Measurements from ENCODE around the gene C2CD4D. TPM values are rescaled to one million over a fixed set of nuclear protein-coding genes. Genes with fewer than 3 reads are reported as not detected.
"Not testable (repeated sequence)": the region's sequence is repeated elsewhere in the genome, so short reads cannot be mapped to it uniquely, and the experiment has no call there.

C2CD4D gene
- total RNA-seq, 2 experiments from 2014 or later: 3.0 to 3.7 TPM

- Mint-ChIP-seq H3K36me3 (ENCODE audit: low read depth) (peaks cover 27% of the 10 kb centered on the region), H3K9me3 (no peaks in the 10 kb centered on the region), H3K4me1 (peaks cover 16% of the 10 kb centered on the region), H3K4me3 (no peak overlapping the region), H3K27ac (no peak overlapping the region), H3K27me3 (no peaks in the 10 kb centered on the region)
- DNase-seq: no peak
- POLR2A ChIA-PET: interaction anchor here (0.8 to 1.4 kb wide), 3 partner anchors 10 to 108 kb away, joined by 3 to 7 read pairs (median 3); partner anchors contain the start of gene MRPL9
- CTCF ChIA-PET: interaction anchor here (1.2 kb wide), 1 partner anchor 130 kb away, joined by 3 read pairs; no protein-coding TSS in a partner anchor
Observed at GRCh38 chr1:151871284-151872030, 31.8 kb upstream of the C2CD4D start.

- POLR2A ChIA-PET: no interaction called here
Observed at GRCh38 chr1:151868486-151868885, 28.9 kb upstream of the C2CD4D start.

DNA sequence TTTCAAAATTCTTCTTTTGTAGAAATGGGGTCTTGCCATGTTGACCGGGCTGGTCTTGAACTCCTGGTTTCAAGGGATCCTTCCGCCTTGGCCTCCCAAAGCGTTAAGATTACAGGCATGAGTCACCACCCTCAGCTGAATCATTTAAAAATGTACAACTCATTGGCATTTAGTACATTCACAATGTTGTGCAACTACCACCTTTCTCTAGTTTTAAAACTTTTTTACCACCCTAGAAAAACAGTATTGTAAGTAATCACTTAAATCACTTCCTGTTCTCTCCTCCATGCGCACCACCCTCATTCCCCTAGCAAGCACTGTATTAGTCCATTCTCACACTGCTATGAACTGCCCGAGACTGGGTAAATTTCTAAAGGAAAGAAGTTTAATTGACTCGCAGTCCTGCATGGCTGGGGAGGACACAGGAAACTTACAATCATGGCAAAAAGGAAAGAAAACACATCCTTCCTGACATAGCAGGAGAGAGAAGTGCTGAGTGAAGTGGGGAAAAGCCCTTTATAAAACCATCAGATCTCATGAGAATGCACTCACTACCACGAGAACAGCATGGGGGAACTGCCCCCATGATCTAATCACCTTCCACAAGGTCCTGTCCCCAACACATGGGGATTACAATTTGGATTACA, 28.3 kb upstream of the C2CD4D start:
- Mint-ChIP-seq H3K9me3 (no peaks in the 10 kb centered on the region), H3K4me3 (no peak overlapping the region), H3K4me1 (peaks cover 6% of the 10 kb centered on the region), H3K36me3 (ENCODE audit: low read depth) (peaks cover 1% of the 10 kb centered on the region), H3K27me3 (no peaks in the 10 kb centered on the region), H3K27ac (no peak overlapping the region)
- ChIA-PET POLR2A (no interaction called here), CTCF (interaction anchor here (1.2 kb wide), 1 partner anchor 133 kb away, joined by 3 read pairs; no protein-coding TSS in a partner anchor)
- no peak for DNase-seq

More at GRCh38 chr1:151868486-151868885, 28.9 kb upstream of the C2CD4D start:
- H3K27me3 Mint-ChIP-seq: no peaks in the 10 kb centered on the region
- DNase-seq: no peak
- H3K4me1 Mint-ChIP-seq: peaks cover 6% of the 10 kb centered on the region
- H3K4me3 Mint-ChIP-seq: no peak overlapping the region
- H3K9me3 Mint-ChIP-seq: no peaks in the 10 kb centered on the region
- no peak overlapping the region for H3K27ac Mint-ChIP-seq
- H3K36me3 Mint-ChIP-seq (ENCODE audit: low read depth): peaks cover 7% of the 10 kb centered on the region
- CTCF ChIA-PET: interaction anchor here (1.2 kb wide), 1 partner anchor 133 kb away, joined by 3 read pairs; no protein-coding TSS in a partner anchor

- Mint-ChIP-seq H3K27ac (no peak overlapping the region), H3K27me3 (no peaks in the 10 kb centered on the region), H3K4me1 (peaks cover 6% of the 10 kb centered on the region), H3K9me3 (no peaks in the 10 kb centered on the region), H3K36me3 (ENCODE audit: low read depth) (no peaks in the 10 kb centered on the region), H3K4me3 (no peak overlapping the region)
- POLR2A ChIA-PET: no interaction called here
- CTCF ChIA-PET: no interaction called here
- no peak for DNase-seq
Observed at GRCh38 chr1:151867321-151867720, 27.7 kb upstream of the C2CD4D start.

DNA sequence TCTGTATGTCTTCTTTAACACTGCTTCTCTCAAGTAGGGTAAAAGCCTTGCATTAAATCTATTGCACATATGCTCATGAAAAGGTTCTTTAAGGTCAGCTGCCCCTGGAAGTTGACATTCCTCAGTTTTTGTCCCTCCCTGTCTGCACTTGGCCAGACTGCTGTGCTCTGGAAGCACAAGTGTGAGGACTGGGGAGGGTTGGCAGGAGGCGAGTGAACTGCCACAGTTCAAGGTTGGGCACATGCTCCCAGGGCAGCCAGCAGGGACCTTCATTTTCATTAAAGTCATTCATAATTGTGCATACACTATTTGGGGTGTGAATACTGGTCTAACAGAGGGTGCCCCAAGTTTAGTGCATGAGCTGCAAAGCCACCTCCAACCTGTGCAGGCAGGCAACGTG, 24.8 kb upstream of the C2CD4D start:
- no peak overlapping the region for H3K27ac Mint-ChIP-seq
- H3K4me1 Mint-ChIP-seq: peaks cover 6% of the 10 kb centered on the region
- DNase-seq: no peak
- H3K36me3 Mint-ChIP-seq (ENCODE audit: low read depth): no peaks in the 10 kb centered on the region
- H3K9me3 Mint-ChIP-seq: no peaks in the 10 kb centered on the region
- H3K4me3 Mint-ChIP-seq: no peak overlapping the region
- CTCF ChIA-PET: interaction anchor here (1.2 kb wide), 1 partner anchor 27 kb away, joined by 3 read pairs; no protein-coding TSS in a partner anchor
- H3K27me3 Mint-ChIP-seq: no peaks in the 10 kb centered on the region
- POLR2A ChIA-PET: no interaction called here

DNA sequence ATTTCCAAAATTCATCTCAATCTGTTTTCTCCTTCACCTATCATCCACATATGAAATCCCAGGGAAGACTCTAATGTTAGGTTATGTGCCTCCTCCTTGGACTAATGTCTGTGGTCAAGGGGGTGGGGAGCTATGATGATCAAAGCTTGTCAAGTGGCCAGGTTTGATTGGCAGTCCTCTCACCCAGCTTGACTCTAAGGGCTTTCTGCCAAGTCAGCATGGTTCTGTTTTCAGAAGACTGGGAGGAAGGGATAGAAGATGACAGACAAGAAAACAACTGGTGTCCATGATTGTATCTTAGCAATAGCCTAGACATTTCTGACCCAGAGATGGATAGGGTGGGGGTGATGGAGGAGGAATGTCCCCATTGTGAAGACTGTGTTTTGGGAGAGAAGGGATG, 23.0 kb upstream of the C2CD4D start:
- H3K4me1 Mint-ChIP-seq: no peaks in the 10 kb centered on the region
- H3K4me3 Mint-ChIP-seq: no peak overlapping the region
- CTCF ChIA-PET: no interaction called here
- no peaks in the 10 kb centered on the region for H3K27me3 Mint-ChIP-seq
- H3K9me3 Mint-ChIP-seq: no peaks in the 10 kb centered on the region
- no peak for DNase-seq
- H3K36me3 Mint-ChIP-seq (ENCODE audit: low read depth): no peaks in the 10 kb centered on the region
- POLR2A ChIA-PET: no interaction called here
- H3K27ac Mint-ChIP-seq: no peak overlapping the region

DNA sequence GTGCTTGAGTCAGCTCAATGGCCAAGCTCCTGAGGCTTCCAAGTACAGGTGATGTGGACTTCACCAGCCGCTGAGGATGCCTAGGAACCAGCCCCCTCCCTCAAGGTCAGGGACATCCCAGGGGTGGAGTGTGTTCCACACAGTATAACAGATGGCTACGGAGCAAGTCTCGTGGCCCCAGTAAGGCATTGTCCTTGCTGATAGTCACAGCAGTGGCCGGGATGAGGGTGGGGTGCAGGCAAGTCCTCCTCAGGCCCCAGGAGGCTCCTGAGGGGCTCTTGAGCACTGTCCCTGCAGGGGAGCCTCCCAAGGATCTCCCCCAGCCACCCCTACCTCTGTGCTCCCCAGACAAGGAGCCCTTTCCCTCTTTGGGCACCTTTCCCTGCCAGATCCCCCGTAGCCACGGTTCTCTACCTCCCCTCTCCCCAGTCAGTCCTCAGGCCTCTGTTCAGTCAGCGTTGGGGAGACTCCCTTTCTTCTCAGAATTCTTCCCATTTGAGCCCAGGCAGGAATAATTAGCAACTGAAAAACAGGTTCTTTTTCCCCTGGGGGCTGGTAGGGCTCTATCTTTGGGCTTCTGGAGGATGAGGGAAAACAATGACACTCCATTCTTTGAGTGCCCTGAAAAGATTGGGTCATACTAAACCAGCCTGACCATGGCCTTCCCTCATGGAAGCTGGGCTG, 21.0 kb upstream of the C2CD4D start:
- no peaks in the 10 kb centered on the region for H3K27me3 Mint-ChIP-seq
- no peaks in the 10 kb centered on the region for H3K4me1 Mint-ChIP-seq
- CTCF ChIA-PET: no interaction called here
- H3K9me3 Mint-ChIP-seq: no peaks in the 10 kb centered on the region
- POLR2A ChIA-PET: no interaction called here
- DNase-seq: no peak
- peaks cover 3% of the 10 kb centered on the region for H3K36me3 Mint-ChIP-seq (ENCODE audit: low read depth)
- no peak overlapping the region for H3K27ac Mint-ChIP-seq
- H3K4me3 Mint-ChIP-seq: no peak overlapping the region

GRCh38 chr1:151859891-151860293, 20.3 kb upstream of the C2CD4D start:
- H3K27ac Mint-ChIP-seq: no peak overlapping the region
- CTCF ChIA-PET: no interaction called here

DNA sequence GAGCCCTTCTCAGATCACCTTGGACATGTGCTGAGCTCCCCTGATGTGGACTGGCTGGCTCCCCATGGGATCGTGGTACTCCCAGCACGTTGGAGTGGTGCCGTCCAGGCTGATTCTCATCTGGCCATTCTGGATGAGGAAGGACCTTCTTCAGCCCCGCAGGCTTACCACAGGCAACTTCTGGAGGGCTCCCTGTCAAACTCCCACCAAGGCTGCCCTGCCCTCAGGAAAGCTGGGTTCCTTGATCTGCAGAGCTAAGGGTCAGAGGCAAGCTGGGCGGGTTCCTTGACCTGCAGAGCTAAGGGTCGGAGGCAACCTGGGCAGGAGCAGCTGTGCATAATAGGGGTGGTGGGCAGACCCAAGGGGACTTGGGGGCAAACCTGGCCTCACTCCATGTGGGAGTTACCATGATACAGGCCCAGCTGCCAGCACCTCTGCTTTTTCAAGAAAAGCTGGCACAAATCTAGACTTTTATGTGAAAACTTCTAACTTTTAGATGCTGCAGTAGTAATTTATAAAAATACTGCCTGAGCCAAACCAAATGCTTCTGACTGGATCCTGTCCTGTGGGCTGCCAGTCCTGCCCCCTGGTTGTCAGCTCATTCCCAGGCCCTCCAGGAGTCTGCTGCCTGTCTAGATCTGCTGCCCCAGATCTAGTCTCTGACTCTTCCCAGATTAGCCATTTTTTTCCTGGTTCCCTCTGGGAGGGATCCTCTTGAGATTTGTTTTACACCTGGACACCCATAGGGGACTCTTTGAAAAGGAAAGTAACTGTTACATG, 19.5 kb upstream of the C2CD4D start:
- Mint-ChIP-seq H3K27ac (no peak overlapping the region), H3K27me3 (no peaks in the 10 kb centered on the region), H3K4me1 (no peaks in the 10 kb centered on the region), H3K9me3 (no peaks in the 10 kb centered on the region), H3K4me3 (no peak overlapping the region), H3K36me3 (ENCODE audit: low read depth) (peaks cover 3% of the 10 kb centered on the region)
- ChIA-PET POLR2A (interaction anchor here (0.9 to 2.5 kb wide), 3 partner anchors 11 to 21 kb away, joined by 3 to 17 read pairs (median 4); partner anchors contain the start of gene C2CD4D), CTCF (interaction anchor here (1.1 to 1.8 kb wide), 3 partner anchors 10 to 143 kb away, joined by 3 to 5 read pairs (median 5); no protein-coding TSS in a partner anchor)
- no peak for DNase-seq

More at GRCh38 chr1:151859891-151860293, 20.3 kb upstream of the C2CD4D start:
- Mint-ChIP-seq H3K4me3 (no peak overlapping the region), H3K36me3 (ENCODE audit: low read depth) (peaks cover 3% of the 10 kb centered on the region), H3K27me3 (no peaks in the 10 kb centered on the region), H3K9me3 (no peaks in the 10 kb centered on the region), H3K4me1 (no peaks in the 10 kb centered on the region)
- DNase-seq: no peak
- POLR2A ChIA-PET: interaction anchor here (2.5 kb wide), 1 partner anchor 12 kb away, joined by 17 read pairs; no protein-coding TSS in a partner anchor

- CTCF ChIA-PET: interaction anchor here (0.6 to 1.8 kb wide), 5 partner anchors 10 to 703 kb away, joined by 3 to 5 read pairs (median 3); no protein-coding TSS in a partner anchor
Observed at GRCh38 chr1:151858030-151858746, 18.6 kb upstream of the C2CD4D start.

GRCh38 chr1:151855933-151856332, 16.3 kb upstream of the C2CD4D start:
- no peak overlapping the region for H3K4me3 Mint-ChIP-seq
- CTCF ChIA-PET: no interaction called here
- H3K27me3 Mint-ChIP-seq: no peaks in the 10 kb centered on the region
- H3K27ac Mint-ChIP-seq: no peak overlapping the region
- no peaks in the 10 kb centered on the region for H3K4me1 Mint-ChIP-seq
- no peak for DNase-seq
- no peaks in the 10 kb centered on the region for H3K9me3 Mint-ChIP-seq
- POLR2A ChIA-PET: interaction anchor here (1.0 to 1.3 kb wide), 3 partner anchors 16 to 25 kb away, joined by 3 read pairs; no protein-coding TSS in a partner anchor
- H3K36me3 Mint-ChIP-seq (ENCODE audit: low read depth): peaks cover 8% of the 10 kb centered on the region

More at GRCh38 chr1:151858030-151858746, 18.6 kb upstream of the C2CD4D start:
- Mint-ChIP-seq H3K4me1 (no peaks in the 10 kb centered on the region), H3K4me3 (no peak overlapping the region), H3K27me3 (no peaks in the 10 kb centered on the region), H3K27ac (no peak overlapping the region), H3K36me3 (ENCODE audit: low read depth) (peaks cover 3% of the 10 kb centered on the region), H3K9me3 (no peaks in the 10 kb centered on the region)
- POLR2A ChIA-PET: interaction anchor here (0.7 to 2.5 kb wide), 4 partner anchors 10 to 20 kb away, joined by 3 to 17 read pairs (median 4); partner anchors contain the start of gene C2CD4D
- no peak for DNase-seq

DNA sequence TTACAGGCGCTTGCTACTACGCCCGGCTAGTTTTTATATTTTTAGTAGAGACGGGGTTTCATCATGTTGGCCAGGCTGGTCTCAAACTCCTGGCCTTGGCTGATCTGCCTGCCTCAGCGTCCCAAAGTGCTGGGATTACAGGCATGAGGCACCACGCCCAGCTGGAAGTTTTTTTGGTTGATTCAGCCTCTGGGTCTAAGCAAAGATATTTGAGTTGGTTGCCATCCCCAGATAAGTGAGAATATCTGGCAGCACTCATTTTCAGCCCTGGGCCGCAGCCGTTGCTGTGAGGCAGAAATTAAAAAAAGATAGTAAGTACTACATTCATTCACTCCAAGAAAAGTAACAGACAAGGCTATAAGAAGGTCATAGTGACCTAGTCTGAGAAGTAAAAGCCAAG, 15.9 kb upstream of the C2CD4D start:
- H3K4me3 Mint-ChIP-seq; H3K27ac Mint-ChIP-seq; DNase-seq; H3K9me3 Mint-ChIP-seq; H3K4me1 Mint-ChIP-seq; CTCF ChIA-PET; H3K27me3 Mint-ChIP-seq; H3K36me3 Mint-ChIP-seq (ENCODE audit: low read depth): not testable (repeated sequence)
- POLR2A ChIA-PET: interaction anchor here (0.8 to 1.3 kb wide), 3 partner anchors 15 to 34 kb away, joined by 3 read pairs; no protein-coding TSS in a partner anchor

Measured in activated CD4-positive, alpha-beta memory T cell treated with anti-CD3 and anti-CD28 coated beads, Interleukin-2, amount 10 ng/mL, durations not matched to agents 7 days and 5 days (primary cell).